K562 (cell line): Measurements from ENCODE around the gene SLAMF8.

Source experiments
- HNRNPH1 ChIP-seq: fragments of 200-400 bp; formaldehyde crosslinking; optimal IDR thresholded peaks from 2 replicates; pipeline ENCODE3; 2017; ENCODE audit warnings: low read depth, mild to moderate bottlenecking, low read length, moderate library complexity
- KAT7 ChIP-seq: sonication (generic); formaldehyde crosslinking; IDR thresholded peaks from 2 replicates; pipeline ENCODE4 v1.8.0; 2022; ENCODE audit warnings: missing genetic modification reagents, mild to moderate bottlenecking, borderline replicate concordance
- MECOM ChIP-seq: fragments of 250-450 bp; sonication (Bioruptor Pico); IDR thresholded peaks from 2 replicates; pipeline ENCODE4 v1.8.0; 2022; ENCODE audit warnings: inconsistent platforms
- NBN ChIP-seq: fragments of 450-650 bp; IDR thresholded peaks from 2 replicates; pipeline ENCODE4 v1.6.1; 2016; ENCODE audit warnings: low read depth, mild to moderate bottlenecking
- POLR2AphosphoS5 ChIP-seq: IDR thresholded peaks from 2 replicates; pipeline ENCODE4 v1.6.1; 2011; ENCODE audit warnings: mild to moderate bottlenecking, low read depth, low read length, moderate library complexity; ENCODE audit not compliant: control insufficient read depth, insufficient read depth
- SRF ChIP-seq, 2 experiments: fragments of 250-450, 450-650 bp in 1 of 2; sonication (Bioruptor Pico) in 1 of 2; sonication (generic) in 1 of 2; formaldehyde crosslinking; IDR thresholded peaks; 2 replicates each; pipeline versions ENCODE4 v1.5.0 to v1.5.1; 2020 to 2022; ENCODE audit warnings: mild to moderate bottlenecking in 1 of 2, missing genetic modification reagents in 1 of 2
- ZNF408 ChIP-seq: fragments of 250-450 bp; sonication (Bioruptor Pico); IDR thresholded peaks from 2 replicates; pipeline ENCODE4 v1.4.0; 2020; ENCODE audit warnings: low read depth, mild to moderate bottlenecking, moderate library complexity
- TF ChIP-seq, protein P1 (sequence below), 2 experiments: fragments of 450-650 bp; conservative IDR thresholded peaks; 2 replicates each; pipeline ENCODE4 v1.6.1; 2017; ENCODE audit warnings: mild to moderate bottlenecking in 2 of 2, moderate library complexity in 2 of 2
- TF ChIP-seq, protein P2 (sequence below), 3 experiments: IDR thresholded peaks in 2 of 3; conservative IDR thresholded peaks in 1 of 3; 2 replicates each; pipeline ENCODE4 v1.5.1; 2011 to 2012; ENCODE audit warnings: low read length in 3 of 3, mild to moderate bottlenecking in 3 of 3, control low read depth in 2 of 3, improper control_type of control experiment in 1 of 3, inconsistent platforms in 1 of 3, low read depth in 1 of 3, mixed read lengths in 1 of 3, moderate library complexity in 1 of 3; ENCODE audit not compliant: insufficient read depth in 2 of 3
- TF ChIP-seq, protein P3 (sequence below): sonication (generic); formaldehyde crosslinking; IDR thresholded peaks from 2 replicates; pipeline ENCODE4 v1.8.1; 2022; ENCODE audit warnings: missing genetic modification reagents
- TF ChIP-seq, protein P4 (sequence below): sonication (generic); formaldehyde crosslinking; IDR thresholded peaks from 2 replicates; pipeline ENCODE4 v1.8.1; 2022; ENCODE audit warnings: missing genetic modification reagents
- TF ChIP-seq, protein P5 (sequence below), 2 experiments: fragments of 150-350 bp in 1 of 2; IDR thresholded peaks; 2 replicates each; pipeline ENCODE4 v1.6.1; 2012 to 2016; ENCODE audit warnings: low read depth in 2 of 2, low read length in 2 of 2, mild to moderate bottlenecking in 1 of 2, moderate library complexity in 1 of 2

DNA sequence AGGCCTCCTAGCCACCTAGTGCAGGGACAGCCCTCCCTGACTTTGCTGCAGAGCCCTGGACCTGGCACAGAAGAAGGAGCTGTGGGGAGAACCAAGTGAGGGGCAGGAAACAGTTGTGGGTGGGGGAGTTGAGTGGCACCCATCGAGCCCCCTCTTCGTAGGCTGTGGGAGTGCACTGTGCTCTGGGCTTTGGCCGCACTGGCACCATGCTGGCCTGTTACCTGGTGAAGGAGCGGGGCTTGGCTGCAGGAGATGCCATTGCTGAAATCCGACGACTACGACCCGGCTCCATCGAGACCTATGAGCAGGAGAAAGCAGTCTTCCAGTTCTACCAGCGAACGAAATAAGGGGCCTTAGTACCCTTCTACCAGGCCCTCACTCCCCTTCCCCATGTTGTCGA lies 44.7 kb upstream of the SLAMF8 start:
- TF ChIP-seq, protein P1, sequence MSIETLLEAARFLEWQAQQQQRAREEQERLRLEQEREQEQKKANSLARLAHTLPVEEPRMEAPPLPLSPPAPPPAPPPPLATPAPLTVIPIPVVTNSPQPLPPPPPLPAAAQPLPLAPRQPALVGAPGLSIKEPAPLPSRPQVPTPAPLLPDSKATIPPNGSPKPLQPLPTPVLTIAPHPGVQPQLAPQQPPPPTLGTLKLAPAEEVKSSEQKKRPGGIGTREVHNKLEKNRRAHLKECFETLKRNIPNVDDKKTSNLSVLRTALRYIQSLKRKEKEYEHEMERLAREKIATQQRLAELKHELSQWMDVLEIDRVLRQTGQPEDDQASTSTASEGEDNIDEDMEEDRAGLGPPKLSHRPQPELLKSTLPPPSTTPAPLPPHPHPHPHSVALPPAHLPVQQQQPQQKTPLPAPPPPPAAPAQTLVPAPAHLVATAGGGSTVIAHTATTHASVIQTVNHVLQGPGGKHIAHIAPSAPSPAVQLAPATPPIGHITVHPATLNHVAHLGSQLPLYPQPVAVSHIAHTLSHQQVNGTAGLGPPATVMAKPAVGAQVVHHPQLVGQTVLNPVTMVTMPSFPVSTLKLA (conservative IDR thresholded peaks at IDR 0.05): no peak
- TF ChIP-seq, protein P2, sequence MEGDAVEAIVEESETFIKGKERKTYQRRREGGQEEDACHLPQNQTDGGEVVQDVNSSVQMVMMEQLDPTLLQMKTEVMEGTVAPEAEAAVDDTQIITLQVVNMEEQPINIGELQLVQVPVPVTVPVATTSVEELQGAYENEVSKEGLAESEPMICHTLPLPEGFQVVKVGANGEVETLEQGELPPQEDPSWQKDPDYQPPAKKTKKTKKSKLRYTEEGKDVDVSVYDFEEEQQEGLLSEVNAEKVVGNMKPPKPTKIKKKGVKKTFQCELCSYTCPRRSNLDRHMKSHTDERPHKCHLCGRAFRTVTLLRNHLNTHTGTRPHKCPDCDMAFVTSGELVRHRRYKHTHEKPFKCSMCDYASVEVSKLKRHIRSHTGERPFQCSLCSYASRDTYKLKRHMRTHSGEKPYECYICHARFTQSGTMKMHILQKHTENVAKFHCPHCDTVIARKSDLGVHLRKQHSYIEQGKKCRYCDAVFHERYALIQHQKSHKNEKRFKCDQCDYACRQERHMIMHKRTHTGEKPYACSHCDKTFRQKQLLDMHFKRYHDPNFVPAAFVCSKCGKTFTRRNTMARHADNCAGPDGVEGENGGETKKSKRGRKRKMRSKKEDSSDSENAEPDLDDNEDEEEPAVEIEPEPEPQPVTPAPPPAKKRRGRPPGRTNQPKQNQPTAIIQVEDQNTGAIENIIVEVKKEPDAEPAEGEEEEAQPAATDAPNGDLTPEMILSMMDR (IDR thresholded peaks at IDR 0.05 in 2 of 3, conservative IDR thresholded peaks at IDR 0.05 in 1 of 3; ENCODE audit: insufficient read depth in 2 of 3, low read depth in 1 of 3, low read length in 3 of 3): no peak
- no peak for TF ChIP-seq NBN
- TF ChIP-seq, protein P3, sequence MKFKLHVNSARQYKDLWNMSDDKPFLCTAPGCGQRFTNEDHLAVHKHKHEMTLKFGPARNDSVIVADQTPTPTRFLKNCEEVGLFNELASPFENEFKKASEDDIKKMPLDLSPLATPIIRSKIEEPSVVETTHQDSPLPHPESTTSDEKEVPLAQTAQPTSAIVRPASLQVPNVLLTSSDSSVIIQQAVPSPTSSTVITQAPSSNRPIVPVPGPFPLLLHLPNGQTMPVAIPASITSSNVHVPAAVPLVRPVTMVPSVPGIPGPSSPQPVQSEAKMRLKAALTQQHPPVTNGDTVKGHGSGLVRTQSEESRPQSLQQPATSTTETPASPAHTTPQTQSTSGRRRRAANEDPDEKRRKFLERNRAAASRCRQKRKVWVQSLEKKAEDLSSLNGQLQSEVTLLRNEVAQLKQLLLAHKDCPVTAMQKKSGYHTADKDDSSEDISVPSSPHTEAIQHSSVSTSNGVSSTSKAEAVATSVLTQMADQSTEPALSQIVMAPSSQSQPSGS (CRISPR knock-in tag): no peak
- TF ChIP-seq KAT7: no peak
- no peak for TF ChIP-seq POLR2AphosphoS5
- no peak for TF ChIP-seq MECOM (CRISPR knock-in tag)
- TF ChIP-seq, protein P4, sequence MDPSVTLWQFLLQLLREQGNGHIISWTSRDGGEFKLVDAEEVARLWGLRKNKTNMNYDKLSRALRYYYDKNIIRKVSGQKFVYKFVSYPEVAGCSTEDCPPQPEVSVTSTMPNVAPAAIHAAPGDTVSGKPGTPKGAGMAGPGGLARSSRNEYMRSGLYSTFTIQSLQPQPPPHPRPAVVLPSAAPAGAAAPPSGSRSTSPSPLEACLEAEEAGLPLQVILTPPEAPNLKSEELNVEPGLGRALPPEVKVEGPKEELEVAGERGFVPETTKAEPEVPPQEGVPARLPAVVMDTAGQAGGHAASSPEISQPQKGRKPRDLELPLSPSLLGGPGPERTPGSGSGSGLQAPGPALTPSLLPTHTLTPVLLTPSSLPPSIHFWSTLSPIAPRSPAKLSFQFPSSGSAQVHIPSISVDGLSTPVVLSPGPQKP: no peak
- no peak for TF ChIP-seq ZNF408 (CRISPR knock-in tag)
- no peak for TF ChIP-seq SRF (CRISPR knock-in tag; IDR thresholded peaks at IDR 0.05)
- TF ChIP-seq HNRNPH1: no peak
- TF ChIP-seq, protein P5, sequence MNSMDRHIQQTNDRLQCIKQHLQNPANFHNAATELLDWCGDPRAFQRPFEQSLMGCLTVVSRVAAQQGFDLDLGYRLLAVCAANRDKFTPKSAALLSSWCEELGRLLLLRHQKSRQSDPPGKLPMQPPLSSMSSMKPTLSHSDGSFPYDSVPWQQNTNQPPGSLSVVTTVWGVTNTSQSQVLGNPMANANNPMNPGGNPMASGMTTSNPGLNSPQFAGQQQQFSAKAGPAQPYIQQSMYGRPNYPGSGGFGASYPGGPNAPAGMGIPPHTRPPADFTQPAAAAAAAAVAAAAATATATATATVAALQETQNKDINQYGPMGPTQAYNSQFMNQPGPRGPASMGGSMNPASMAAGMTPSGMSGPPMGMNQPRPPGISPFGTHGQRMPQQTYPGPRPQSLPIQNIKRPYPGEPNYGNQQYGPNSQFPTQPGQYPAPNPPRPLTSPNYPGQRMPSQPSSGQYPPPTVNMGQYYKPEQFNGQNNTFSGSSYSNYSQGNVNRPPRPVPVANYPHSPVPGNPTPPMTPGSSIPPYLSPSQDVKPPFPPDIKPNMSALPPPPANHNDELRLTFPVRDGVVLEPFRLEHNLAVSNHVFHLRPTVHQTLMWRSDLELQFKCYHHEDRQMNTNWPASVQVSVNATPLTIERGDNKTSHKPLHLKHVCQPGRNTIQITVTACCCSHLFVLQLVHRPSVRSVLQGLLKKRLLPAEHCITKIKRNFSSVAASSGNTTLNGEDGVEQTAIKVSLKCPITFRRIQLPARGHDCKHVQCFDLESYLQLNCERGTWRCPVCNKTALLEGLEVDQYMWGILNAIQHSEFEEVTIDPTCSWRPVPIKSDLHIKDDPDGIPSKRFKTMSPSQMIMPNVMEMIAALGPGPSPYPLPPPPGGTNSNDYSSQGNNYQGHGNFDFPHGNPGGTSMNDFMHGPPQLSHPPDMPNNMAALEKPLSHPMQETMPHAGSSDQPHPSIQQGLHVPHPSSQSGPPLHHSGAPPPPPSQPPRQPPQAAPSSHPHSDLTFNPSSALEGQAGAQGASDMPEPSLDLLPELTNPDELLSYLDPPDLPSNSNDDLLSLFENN (IDR thresholded peaks at IDR 0.05; ENCODE audit: low read depth in 2 of 2, low read length in 2 of 2): no peak
